ENCODE measurements around the gene PGLYRP4.

The PGLYRP4 gene

DNA sequence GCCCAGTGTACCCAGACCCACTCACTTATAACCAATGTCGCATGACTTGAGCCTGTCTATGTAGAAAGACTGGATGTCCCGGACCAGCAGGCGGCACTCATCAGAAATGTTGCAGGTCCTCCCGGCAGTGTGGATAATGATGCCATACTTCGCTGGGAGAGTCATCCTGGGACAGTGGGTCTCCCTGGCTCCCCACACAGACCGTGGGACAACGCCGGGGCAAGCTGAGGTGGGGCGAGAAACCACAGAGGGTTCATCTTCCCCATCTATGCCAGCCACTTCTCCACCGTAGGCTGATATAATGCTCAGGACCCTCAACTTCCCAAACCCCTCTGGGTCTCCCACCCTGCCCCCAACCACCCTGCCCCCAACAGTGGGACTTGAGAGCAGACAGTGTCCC lies 8.3 kb downstream of the PGLYRP4 start:
- H3K9me3 ChIP-seq (replicated peaks; ENCODE audit: insufficient read depth, low read length), result no peaks in the 10 kb centered on the region
- H4K20me1 ChIP-seq (ENCODE audit: insufficient read depth, low read length), result no peaks in the 10 kb centered on the region
- no peak overlapping the region for H3K4me3 ChIP-seq (ENCODE audit: low read length)
- H3K4me2 ChIP-seq (ENCODE audit: low read depth, low read length), result no peak overlapping the region
- no peaks in the 10 kb centered on the region for H3K36me3 ChIP-seq (replicated peaks; ENCODE audit: insufficient read depth, low read length)
- H3K9ac ChIP-seq (ENCODE audit: low read length), result no peak overlapping the region
- no peaks in the 10 kb centered on the region for H3K9me2 ChIP-seq (replicated peaks; ENCODE audit: insufficient read depth, low read length)
- peaks cover 10% of the 10 kb centered on the region; the same call in 1 of the 2 replicates for H3F3A ChIP-seq (ENCODE audit: insufficient read depth, low read length)
- DNase-seq, result no peak
- no peak overlapping the region for H3K27ac ChIP-seq (ENCODE audit: low read length)
- TF ChIP-seq, protein P1, sequence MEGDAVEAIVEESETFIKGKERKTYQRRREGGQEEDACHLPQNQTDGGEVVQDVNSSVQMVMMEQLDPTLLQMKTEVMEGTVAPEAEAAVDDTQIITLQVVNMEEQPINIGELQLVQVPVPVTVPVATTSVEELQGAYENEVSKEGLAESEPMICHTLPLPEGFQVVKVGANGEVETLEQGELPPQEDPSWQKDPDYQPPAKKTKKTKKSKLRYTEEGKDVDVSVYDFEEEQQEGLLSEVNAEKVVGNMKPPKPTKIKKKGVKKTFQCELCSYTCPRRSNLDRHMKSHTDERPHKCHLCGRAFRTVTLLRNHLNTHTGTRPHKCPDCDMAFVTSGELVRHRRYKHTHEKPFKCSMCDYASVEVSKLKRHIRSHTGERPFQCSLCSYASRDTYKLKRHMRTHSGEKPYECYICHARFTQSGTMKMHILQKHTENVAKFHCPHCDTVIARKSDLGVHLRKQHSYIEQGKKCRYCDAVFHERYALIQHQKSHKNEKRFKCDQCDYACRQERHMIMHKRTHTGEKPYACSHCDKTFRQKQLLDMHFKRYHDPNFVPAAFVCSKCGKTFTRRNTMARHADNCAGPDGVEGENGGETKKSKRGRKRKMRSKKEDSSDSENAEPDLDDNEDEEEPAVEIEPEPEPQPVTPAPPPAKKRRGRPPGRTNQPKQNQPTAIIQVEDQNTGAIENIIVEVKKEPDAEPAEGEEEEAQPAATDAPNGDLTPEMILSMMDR (IDR thresholded peaks at IDR 0.05; ENCODE audit: low read length), result no peak
- TF ChIP-seq EZH2 (optimal IDR thresholded peaks at IDR 0.05; ENCODE audit: low read depth, low read length), result no peak
- no peak for TF ChIP-seq EZH2phosphoT487 (IDR thresholded peaks at IDR 0.05; ENCODE audit: low read length)
- no peaks in the 10 kb centered on the region for H3K27me3 ChIP-seq (replicated peaks; ENCODE audit: insufficient read depth, low read length)
- H2AFZ ChIP-seq (ENCODE audit: low read length), result no peak overlapping the region
- H3K4me1 ChIP-seq (ENCODE audit: low read length), result peaks cover 21% of the 10 kb centered on the region
- no peaks in the 10 kb centered on the region for H3K79me2 ChIP-seq (ENCODE audit: low read length)

- Histone ChIP-seq H3K4me2 (ENCODE audit: low read depth, low read length) (no peak overlapping the region), H2AFZ (ENCODE audit: low read length) (no peak overlapping the region), H3K27me3 (replicated peaks; ENCODE audit: insufficient read depth, low read length) (no peaks in the 10 kb centered on the region), H3K9me2 (replicated peaks; ENCODE audit: insufficient read depth, low read length) (no peaks in the 10 kb centered on the region), H3K4me3 (ENCODE audit: low read length) (no peak overlapping the region), H3K79me2 (ENCODE audit: low read length) (no peaks in the 10 kb centered on the region), H3K9me3 (replicated peaks; ENCODE audit: insufficient read depth, low read length) (no peaks in the 10 kb centered on the region), H4K20me1 (ENCODE audit: insufficient read depth, low read length) (no peaks in the 10 kb centered on the region), H3K9ac (ENCODE audit: low read length) (no peak overlapping the region), H3K36me3 (replicated peaks; ENCODE audit: insufficient read depth, low read length) (no peaks in the 10 kb centered on the region), H3K27ac (ENCODE audit: low read length) (no peak overlapping the region), H3F3A (ENCODE audit: insufficient read depth, low read length) (peaks cover 10% of the 10 kb centered on the region; the same call in 1 of the 2 replicates), H3K4me1 (ENCODE audit: low read length) (peaks cover 16% of the 10 kb centered on the region)
- DNase-seq, result no peak
- TF ChIP-seq EZH2phosphoT487 (IDR thresholded peaks at IDR 0.05; ENCODE audit: low read length) (no peak), EZH2 (optimal IDR thresholded peaks at IDR 0.05; ENCODE audit: low read depth, low read length) (no peak)
- TF ChIP-seq, protein P1 (IDR thresholded peaks at IDR 0.05; ENCODE audit: low read length), result no peak
Measured at GRCh38 chr1:153339802-153340201, 8.8 kb downstream of the PGLYRP4 start.

- Histone ChIP-seq H3K4me1 (ENCODE audit: low read length) (peaks cover 2% of the 10 kb centered on the region), H3K9me2 (replicated peaks; ENCODE audit: insufficient read depth, low read length) (no peaks in the 10 kb centered on the region), H3K27ac (ENCODE audit: low read length) (no peak overlapping the region), H3K27me3 (replicated peaks; ENCODE audit: insufficient read depth, low read length) (no peaks in the 10 kb centered on the region), H2AFZ (ENCODE audit: low read length) (no peak overlapping the region), H3K4me3 (ENCODE audit: low read length) (no peak overlapping the region), H3K36me3 (replicated peaks; ENCODE audit: insufficient read depth, low read length) (no peaks in the 10 kb centered on the region), H3K79me2 (ENCODE audit: low read length) (no peaks in the 10 kb centered on the region), H4K20me1 (ENCODE audit: insufficient read depth, low read length) (no peaks in the 10 kb centered on the region), H3K4me2 (ENCODE audit: low read depth, low read length) (no peak overlapping the region), H3K9me3 (replicated peaks; ENCODE audit: insufficient read depth, low read length) (no peaks in the 10 kb centered on the region), H3K9ac (ENCODE audit: low read length) (no peak overlapping the region), H3F3A (ENCODE audit: insufficient read depth, low read length) (0 out of 2 replicates have a peak, but pooled peaks cover under 1% of the 10 kb centered on the region)
- TF ChIP-seq EZH2 (optimal IDR thresholded peaks at IDR 0.05; ENCODE audit: low read depth, low read length) (no peak), EZH2phosphoT487 (IDR thresholded peaks at IDR 0.05; ENCODE audit: low read length) (no peak)
- TF ChIP-seq, protein P1 (IDR thresholded peaks at IDR 0.05; ENCODE audit: low read length), result no peak
- no peak for DNase-seq
Measured at GRCh38 chr1:153337980-153338853, 10.4 kb downstream of the PGLYRP4 start.
